ENCODE measurements around the gene IFITM10.

Gene IFITM10

DNA sequence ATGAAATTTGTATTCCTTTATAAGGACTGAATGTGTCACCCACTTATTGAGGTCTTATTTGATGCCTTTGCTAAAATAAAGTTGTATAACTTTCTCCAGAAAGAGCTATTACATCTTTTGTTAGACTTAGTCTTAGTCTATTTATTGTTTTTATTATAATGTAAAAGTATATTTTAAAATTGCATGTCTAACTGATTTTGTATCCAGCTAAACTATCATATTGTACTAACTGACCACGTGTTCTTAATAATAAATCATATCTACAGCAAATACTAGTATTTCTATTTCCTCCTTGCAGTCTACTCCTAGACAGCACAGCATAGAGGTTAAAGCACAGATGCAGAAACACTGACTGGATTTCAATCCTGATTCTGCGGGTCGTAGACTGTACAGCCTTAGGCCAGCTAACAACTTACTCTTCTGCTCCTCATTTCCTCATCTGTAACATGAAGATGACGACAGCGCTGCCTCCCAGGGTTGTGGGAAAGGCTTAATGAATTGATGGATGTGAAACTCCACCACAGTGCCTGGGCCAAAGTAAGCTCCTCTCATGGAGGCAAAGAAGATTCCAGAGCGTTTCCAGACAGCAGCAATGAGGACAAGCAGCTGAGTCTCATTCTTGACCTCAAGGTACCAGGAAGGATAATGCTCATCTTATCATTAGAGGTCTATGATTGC lies 13.2 kb downstream of the IFITM10 start:
- TF ChIP-seq, protein P1, sequence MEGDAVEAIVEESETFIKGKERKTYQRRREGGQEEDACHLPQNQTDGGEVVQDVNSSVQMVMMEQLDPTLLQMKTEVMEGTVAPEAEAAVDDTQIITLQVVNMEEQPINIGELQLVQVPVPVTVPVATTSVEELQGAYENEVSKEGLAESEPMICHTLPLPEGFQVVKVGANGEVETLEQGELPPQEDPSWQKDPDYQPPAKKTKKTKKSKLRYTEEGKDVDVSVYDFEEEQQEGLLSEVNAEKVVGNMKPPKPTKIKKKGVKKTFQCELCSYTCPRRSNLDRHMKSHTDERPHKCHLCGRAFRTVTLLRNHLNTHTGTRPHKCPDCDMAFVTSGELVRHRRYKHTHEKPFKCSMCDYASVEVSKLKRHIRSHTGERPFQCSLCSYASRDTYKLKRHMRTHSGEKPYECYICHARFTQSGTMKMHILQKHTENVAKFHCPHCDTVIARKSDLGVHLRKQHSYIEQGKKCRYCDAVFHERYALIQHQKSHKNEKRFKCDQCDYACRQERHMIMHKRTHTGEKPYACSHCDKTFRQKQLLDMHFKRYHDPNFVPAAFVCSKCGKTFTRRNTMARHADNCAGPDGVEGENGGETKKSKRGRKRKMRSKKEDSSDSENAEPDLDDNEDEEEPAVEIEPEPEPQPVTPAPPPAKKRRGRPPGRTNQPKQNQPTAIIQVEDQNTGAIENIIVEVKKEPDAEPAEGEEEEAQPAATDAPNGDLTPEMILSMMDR (conservative IDR thresholded peaks at IDR 0.05; ENCODE audit: control insufficient read depth, insufficient read depth, low read depth, low read length): no peak

DNA sequence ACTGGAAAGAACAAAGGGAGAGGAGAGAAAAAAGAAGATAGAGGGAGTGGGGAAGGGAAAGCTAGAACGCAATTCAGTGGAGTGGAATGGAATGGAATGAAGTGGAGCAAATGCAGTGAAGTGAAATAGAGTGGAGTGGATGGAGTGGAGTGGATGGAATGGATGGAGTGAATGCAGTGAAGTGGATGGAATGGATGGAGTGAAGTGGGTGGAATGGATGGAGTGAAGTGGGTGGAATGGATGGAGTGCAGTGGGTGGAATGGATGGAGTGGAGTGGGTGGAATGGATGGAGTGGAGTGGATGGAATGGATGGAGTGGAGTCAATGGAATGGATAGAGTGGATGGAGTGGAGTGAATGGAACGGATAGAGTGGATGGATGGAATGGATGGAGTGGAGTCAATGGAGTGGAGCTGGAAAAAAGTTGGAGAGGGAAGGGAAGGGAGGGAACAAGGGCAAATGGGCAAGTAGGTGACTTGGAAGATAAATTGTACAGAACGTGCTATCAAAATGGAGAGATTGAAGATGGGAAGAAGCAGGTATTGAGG lies 13.9 kb downstream of the IFITM10 start:
- DNase-seq (ENCODE audit: low read depth): no peak
- TF ChIP-seq, protein P1 (conservative IDR thresholded peaks at IDR 0.05; ENCODE audit: control insufficient read depth, insufficient read depth, low read depth, low read length): no peak
- H3K4me3 ChIP-seq (ENCODE audit: control insufficient read depth, low read depth, low read length): no peak overlapping the region

More for the DNA sequence above, 13.2 kb downstream of the IFITM10 start:
- H3K4me3 ChIP-seq (ENCODE audit: control insufficient read depth, low read depth, low read length): no peak overlapping the region
- DNase-seq (ENCODE audit: low read depth): no peak

DNA sequence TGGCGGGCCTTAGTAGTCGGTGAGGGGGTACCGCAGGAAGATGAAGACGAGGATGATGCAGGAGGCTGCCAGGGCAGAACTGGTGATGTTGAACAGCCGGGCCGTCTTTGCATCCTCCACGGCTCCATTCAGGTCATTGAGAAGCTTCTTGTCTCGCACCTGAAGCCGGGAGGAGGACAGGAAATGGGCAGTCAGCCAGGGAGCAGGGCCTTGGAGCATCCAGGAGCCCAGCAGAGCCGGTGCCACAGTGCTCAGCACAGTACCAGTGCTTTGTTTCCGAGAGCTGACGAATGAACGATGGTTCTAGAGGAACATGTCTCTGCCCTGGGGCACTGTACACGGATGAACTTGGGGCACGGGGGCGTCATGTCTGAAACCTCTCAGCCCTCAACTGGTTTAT lies 15.1 kb downstream of the IFITM10 start:
- H3K4me3 ChIP-seq (ENCODE audit: control insufficient read depth, low read depth, low read length): no peak overlapping the region
- TF ChIP-seq, protein P1 (conservative IDR thresholded peaks at IDR 0.05; ENCODE audit: control insufficient read depth, insufficient read depth, low read depth, low read length): no peak
- no peak for DNase-seq (ENCODE audit: low read depth)

DNA sequence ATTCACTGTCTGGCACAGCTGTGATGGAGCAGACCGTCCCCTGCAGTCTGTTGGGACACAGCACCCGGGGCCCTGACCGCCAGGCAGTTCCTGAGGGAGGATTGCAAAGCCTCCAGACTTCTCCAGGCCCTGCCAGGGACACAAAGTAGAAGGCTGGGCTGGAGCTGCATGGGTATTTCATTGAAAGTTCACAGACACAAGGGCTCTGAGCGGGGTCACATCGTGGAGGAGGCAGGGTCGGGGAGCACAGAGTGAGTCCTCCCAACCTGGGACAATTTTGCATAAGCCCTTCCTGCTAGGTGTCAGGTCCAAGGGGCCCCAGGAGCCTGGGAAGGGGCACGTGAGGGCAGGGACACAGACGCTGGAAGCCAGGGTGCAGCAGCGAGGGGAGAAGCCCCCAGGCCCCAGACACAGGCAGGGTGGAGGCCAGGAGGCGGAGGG lies 15.7 kb downstream of the IFITM10 start:
- TF ChIP-seq, protein P1 (conservative IDR thresholded peaks at IDR 0.05; ENCODE audit: control insufficient read depth, insufficient read depth, low read depth, low read length): no peak
- H3K4me3 ChIP-seq (ENCODE audit: control insufficient read depth, low read depth, low read length): no peak overlapping the region

DNA sequence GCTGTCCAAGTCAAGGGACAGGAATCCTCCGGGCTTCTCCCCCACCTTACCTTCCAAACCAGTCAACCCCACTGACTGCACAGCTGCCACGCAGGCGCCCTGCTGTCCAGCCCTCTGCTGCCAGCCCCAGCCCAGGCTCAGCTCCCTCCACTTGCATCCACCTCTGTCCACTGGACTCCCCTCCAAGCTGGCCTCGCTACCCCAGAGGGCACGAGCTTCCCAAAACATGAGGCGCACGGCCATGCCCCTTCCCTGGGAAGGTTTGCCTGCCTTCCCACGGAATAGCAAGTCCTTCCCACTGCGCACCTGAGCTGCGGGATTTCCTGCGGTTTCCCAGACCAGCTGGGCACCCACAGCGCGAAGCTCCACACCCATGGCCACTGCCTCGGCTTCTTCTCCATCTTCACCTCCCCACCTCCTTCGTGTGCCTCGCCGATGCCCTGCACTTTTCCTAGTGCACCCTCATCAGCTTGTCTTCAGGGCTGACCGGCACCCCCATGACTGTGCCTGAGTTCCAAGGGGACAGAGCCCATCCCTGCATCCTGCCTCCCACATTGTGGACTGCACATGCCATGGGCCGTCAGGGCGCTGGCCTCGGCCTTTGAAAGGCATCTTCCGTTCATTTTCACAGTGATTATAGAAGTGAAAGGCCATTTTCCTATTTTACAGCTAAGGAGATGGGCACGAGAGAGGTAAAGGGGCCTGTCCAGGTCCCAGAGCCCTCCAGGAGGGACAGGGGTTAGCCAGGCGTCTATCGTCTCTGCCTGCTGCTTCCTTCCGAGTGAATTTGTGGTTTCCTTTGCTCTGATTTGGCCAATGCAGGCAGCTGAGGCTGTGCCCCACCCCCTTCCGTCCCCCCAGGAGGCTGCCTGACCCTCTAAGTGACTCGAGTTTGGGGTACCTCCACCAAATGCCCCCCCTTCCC lies 16.4 kb downstream of the IFITM10 start:
- DNase-seq (ENCODE audit: low read depth): no peak
- TF ChIP-seq, protein P1 (conservative IDR thresholded peaks at IDR 0.05; ENCODE audit: control insufficient read depth, insufficient read depth, low read depth, low read length): no peak
- H3K4me3 ChIP-seq (ENCODE audit: control insufficient read depth, low read depth, low read length): no peak overlapping the region

More for the DNA sequence above, 15.7 kb downstream of the IFITM10 start:
- no peak for DNase-seq (ENCODE audit: low read depth)

DNA sequence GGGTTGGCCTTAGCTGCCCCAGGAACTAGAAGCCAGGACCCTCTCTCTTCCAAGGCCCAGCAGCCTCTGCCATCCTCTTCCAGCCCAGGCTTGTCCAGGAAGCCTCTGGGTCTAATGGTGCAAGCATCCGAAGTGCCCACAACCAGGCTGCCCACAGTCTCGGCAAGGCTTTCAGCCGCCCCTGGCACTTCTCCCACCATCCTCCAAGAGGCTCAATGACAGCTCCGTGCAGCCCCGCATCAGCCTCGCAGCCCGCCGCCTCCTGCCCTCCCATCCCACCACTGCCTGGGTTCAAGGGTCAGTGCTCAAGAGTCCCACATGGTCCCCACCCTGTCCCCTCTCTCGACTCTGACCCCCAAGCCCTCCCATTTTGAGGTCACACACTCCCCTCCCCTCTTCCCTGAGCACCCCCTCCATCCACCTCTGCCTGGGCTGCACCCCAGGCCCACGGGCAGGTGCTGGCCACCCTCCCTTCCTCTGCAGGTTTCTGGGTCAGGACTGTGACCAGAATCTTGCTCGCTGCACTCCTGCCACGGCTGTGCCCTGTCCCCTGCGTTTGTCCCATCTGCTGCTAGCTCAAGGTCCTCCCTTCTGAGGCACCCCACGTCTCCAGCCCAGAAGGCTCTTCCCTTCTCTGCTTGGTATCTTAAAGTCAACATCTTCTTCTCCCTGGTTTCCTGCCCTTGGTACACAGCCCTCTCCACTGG lies 17.2 kb downstream of the IFITM10 start:
- no peak overlapping the region for H3K4me3 ChIP-seq (ENCODE audit: control insufficient read depth, low read depth, low read length)
- TF ChIP-seq, protein P1 (conservative IDR thresholded peaks at IDR 0.05; ENCODE audit: control insufficient read depth, insufficient read depth, low read depth, low read length): no peak
- no peak for DNase-seq (ENCODE audit: low read depth)
